A673 (cell line): ENCODE measurements around the gene CDH10. TPM values are rescaled to one million over a fixed set of nuclear protein-coding genes. Genes with fewer than 3 reads are reported as not detected.

ENCODE experiments used
- BruUV-seq: library from RNA; stranded (reverse); fragments of 400-500 nt; replicated peaks from 2 replicates; lab custom pipeline; 2021; lab: Mats Ljungman, UMichigan
- CTCF ChIA-PET: fragments of 300-600 bp; sonication (Branson Sonifier 250); formaldehyde crosslinking; loops from one replicate; lab custom pipeline; 2022; ENCODE audit warnings: antibody characterized with exemption; lab: Charles Lee
- POLR2A ChIA-PET: fragments of 300-600 bp; sonication (Branson Sonifier 250); formaldehyde crosslinking; loops from one replicate; lab custom pipeline; 2022; ENCODE audit warnings: antibody characterized with exemption; ENCODE audit not compliant: low non-redundant PET; lab: Charles Lee
- DNase-seq: peaks from one replicate; pipeline ENCODE4 v3.0.0-alpha.2; 2015; ENCODE audit warnings: low spot score
- H3K27ac ChIP-seq: fragments of 200-600 bp; sonication (generic); 2 replicates; pipeline ENCODE4 v1.5.1; 2016; ENCODE audit warnings: mixed run types, low read depth, mild to moderate bottlenecking, mixed read lengths, antibody characterized with exemption, low read length; ENCODE audit not compliant: poor library complexity, severe bottlenecking
- H3K27me3 ChIP-seq: fragments of 200-600 bp; sonication (generic); replicated peaks from 2 replicates; pipeline ENCODE4 v1.6.1; 2017; ENCODE audit warnings: mixed run types, low read depth, mild to moderate bottlenecking, mixed read lengths, antibody characterized with exemption, low read length; ENCODE audit not compliant: insufficient read depth, poor library complexity
- H3K36me3 ChIP-seq: fragments of 200-600 bp; sonication (generic); 2 replicates; pipeline ENCODE4 v1.6.1; 2016; ENCODE audit warnings: mixed run types, mild to moderate bottlenecking, mixed read lengths, antibody characterized with exemption, low read length; ENCODE audit not compliant: insufficient read depth, poor library complexity, severe bottlenecking
- H3K4me1 ChIP-seq: fragments of 200-600 bp; sonication (generic); 2 replicates; pipeline ENCODE4 v1.6.1; 2017; ENCODE audit warnings: mixed run types, mild to moderate bottlenecking, mixed read lengths, antibody characterized with exemption, low read length; ENCODE audit not compliant: insufficient read depth, poor library complexity, severe bottlenecking
- H3K4me3 ChIP-seq: fragments of 200-600 bp; sonication (generic); 2 replicates; pipeline ENCODE4 v1.5.1; 2016; ENCODE audit warnings: low read depth, mixed run types, mild to moderate bottlenecking, mixed read lengths, low read length; ENCODE audit not compliant: poor library complexity, severe bottlenecking
- H3K9me3 ChIP-seq: fragments of 200-600 bp; sonication (generic); 2 replicates; pipeline ENCODE4 v1.6.1; 2016; ENCODE audit warnings: mixed run types, low read depth, mild to moderate bottlenecking, mixed read lengths, antibody characterized with exemption, low read length; ENCODE audit not compliant: poor library complexity, severe bottlenecking
- CTCF ChIP-seq: fragments of 300-800, 200-600 bp; sonication (generic); conservative IDR thresholded peaks from 2 replicates; pipeline ENCODE4 v1.5.1; 2017; ENCODE audit warnings: low read depth, mild to moderate bottlenecking, antibody characterized with exemption, low read length, moderate library complexity, mixed read lengths
- EZH2 ChIP-seq: fragments of 200-600 bp; sonication (generic); IDR thresholded peaks from 2 replicates; pipeline ENCODE4 v1.6.1; 2017; ENCODE audit warnings: borderline replicate concordance, low read depth, mild to moderate bottlenecking, mixed read lengths, antibody characterized with exemption, low read length; ENCODE audit not compliant: poor library complexity, severe bottlenecking
- intact Hi-C: fragments of 100-400 bp; cut with micrococcal nuclease; formaldehyde crosslinking; loops from one replicate; pipeline ENCODE4 v1.10.0; 2022; ENCODE audit not compliant: unreplicated experiment
- total RNA-seq: library from RNA; stranded (reverse); gene quantifications from 2 replicates; pipeline ENCODE4 v1.2.3, GENCODE V29; 2021

The CDH10 gene
- total RNA-seq, 1 experiment from 2014 or later: 1.2 TPM

- Histone ChIP-seq H3K36me3 (no peaks in the 10 kb centered on the region), H3K4me3 (no peak overlapping the region), H3K27me3 (no peaks in the 10 kb centered on the region), H3K27ac (no peak overlapping the region), H3K4me1 (peaks cover 26% of the 10 kb centered on the region), H3K9me3 (no peaks in the 10 kb centered on the region)
- TF ChIP-seq EZH2 (no peak), CTCF (no peak)
- DNase-seq: no peak
- POLR2A ChIA-PET: no interaction called here
- intact Hi-C loops: no loop called here
- CTCF ChIA-PET: no interaction called here
- no TSS peak for BruUV-seq
Measured at GRCh38 chr5:24624872-24625271, 19.9 kb downstream of the CDH10 start.

GRCh38 chr5:24623624-24624023 lies 21.2 kb downstream of the CDH10 start:
- Histone ChIP-seq H3K4me3 (no peak overlapping the region), H3K27me3 (no peaks in the 10 kb centered on the region), H3K27ac (no peak overlapping the region), H3K36me3 (no peaks in the 10 kb centered on the region), H3K4me1 (peaks cover 26% of the 10 kb centered on the region), H3K9me3 (no peaks in the 10 kb centered on the region)
- POLR2A ChIA-PET: no interaction called here
- no peak for DNase-seq
- no TSS peak for BruUV-seq
- intact Hi-C loops: no loop called here
- CTCF ChIA-PET: no interaction called here
- TF ChIP-seq CTCF: no peak
- TF ChIP-seq EZH2: no peak

GRCh38 chr5:24623031-24623430 lies 21.7 kb downstream of the CDH10 start:
- peaks cover 30% of the 10 kb centered on the region for H3K4me1 ChIP-seq
- no peak for TF ChIP-seq CTCF
- no peak for TF ChIP-seq EZH2
- BruUV-seq: no TSS peak

More at GRCh38 chr5:24623031-24623430, 21.7 kb downstream of the CDH10 start:
- no peaks in the 10 kb centered on the region for H3K36me3 ChIP-seq
- no peak for DNase-seq
- no peak overlapping the region for H3K27ac ChIP-seq
- intact Hi-C loops: no loop called here
- CTCF ChIA-PET: no interaction called here
- no peaks in the 10 kb centered on the region for H3K27me3 ChIP-seq
- no peak overlapping the region for H3K4me3 ChIP-seq
- no peaks in the 10 kb centered on the region for H3K9me3 ChIP-seq
- POLR2A ChIA-PET: no interaction called here
